NCI-H2107 treated with DMSO at 0.1 percent for 48 hours (cell line): ENCODE results near the gene NFKBIE.
A peak's percentile ranks its signal among the peaks of the same experiment; 100 is the strongest.

Source experiments
- DNase-seq: peaks from one replicate; lab custom pipeline; 2025; ENCODE audit not compliant: unreplicated experiment; lab: John Stamatoyannopoulos, UW

NFKBIE gene

GRCh38 chr6:44260451-44261297 is 4.7 kb downstream of the NFKBIE start:
- no peak for DNase-seq

GRCh38 chr6:44260011-44260410 is 5.3 kb downstream of the NFKBIE start:
- DNase-seq: no peak

- DNase-seq: no peak
Observed at GRCh38 chr6:44258921-44259320, 6.4 kb downstream of the NFKBIE start.

GRCh38 chr6:44258325-44258863 is 7.0 kb downstream of the NFKBIE start:
- DNase-seq: no peak

GRCh38 chr6:44257753-44258324 is 7.5 kb downstream of the NFKBIE start:
- no peak for DNase-seq

- DNase-seq: peak; percentile 19
Observed at GRCh38 chr6:44257025-44257752, 8.2 kb downstream of the NFKBIE start, which contains the start of gene SLC35B2. SLC35B2 (minus strand) TSS chr6:44257528; CDS start chr6:44257410, 118 bp downstream.

GRCh38 chr6:44256775-44257024 is 8.7 kb downstream of the NFKBIE start:
- no peak for DNase-seq

- DNase-seq: no peak
Observed at GRCh38 chr6:44255871-44256774, 9.2 kb downstream of the NFKBIE start.

GRCh38 chr6:44255105-44255808 is 10.1 kb downstream of the NFKBIE start:
- DNase-seq: no peak

- DNase-seq: no peak
Observed at GRCh38 chr6:44254191-44255104, 10.9 kb downstream of the NFKBIE start.

- DNase-seq: peak; percentile 27
Observed at GRCh38 chr6:44253307-44254101, 11.8 kb downstream of the NFKBIE start.

GRCh38 chr6:44251576-44252524 is 13.5 kb downstream of the NFKBIE start:
- DNase-seq: no peak

GRCh38 chr6:44250718-44251123 is 14.6 kb downstream of the NFKBIE start:
- DNase-seq: no peak

GRCh38 chr6:44250067-44250717 is 15.2 kb downstream of the NFKBIE start:
- no peak for DNase-seq

GRCh38 chr6:44249082-44249748 is 16.1 kb downstream of the NFKBIE start:
- DNase-seq: no peak

- DNase-seq: no peak
Observed at GRCh38 chr6:44248579-44248978, 16.8 kb downstream of the NFKBIE start.
